ENCODE results near the gene SCMH1.

SCMH1 gene

GRCh38 chr1:40986956-40987355 lies 255.2 kb downstream of the SCMH1 start:
- TF ChIP-seq, protein P1, sequence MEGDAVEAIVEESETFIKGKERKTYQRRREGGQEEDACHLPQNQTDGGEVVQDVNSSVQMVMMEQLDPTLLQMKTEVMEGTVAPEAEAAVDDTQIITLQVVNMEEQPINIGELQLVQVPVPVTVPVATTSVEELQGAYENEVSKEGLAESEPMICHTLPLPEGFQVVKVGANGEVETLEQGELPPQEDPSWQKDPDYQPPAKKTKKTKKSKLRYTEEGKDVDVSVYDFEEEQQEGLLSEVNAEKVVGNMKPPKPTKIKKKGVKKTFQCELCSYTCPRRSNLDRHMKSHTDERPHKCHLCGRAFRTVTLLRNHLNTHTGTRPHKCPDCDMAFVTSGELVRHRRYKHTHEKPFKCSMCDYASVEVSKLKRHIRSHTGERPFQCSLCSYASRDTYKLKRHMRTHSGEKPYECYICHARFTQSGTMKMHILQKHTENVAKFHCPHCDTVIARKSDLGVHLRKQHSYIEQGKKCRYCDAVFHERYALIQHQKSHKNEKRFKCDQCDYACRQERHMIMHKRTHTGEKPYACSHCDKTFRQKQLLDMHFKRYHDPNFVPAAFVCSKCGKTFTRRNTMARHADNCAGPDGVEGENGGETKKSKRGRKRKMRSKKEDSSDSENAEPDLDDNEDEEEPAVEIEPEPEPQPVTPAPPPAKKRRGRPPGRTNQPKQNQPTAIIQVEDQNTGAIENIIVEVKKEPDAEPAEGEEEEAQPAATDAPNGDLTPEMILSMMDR (IDR thresholded peaks at IDR 0.05; ENCODE audit: low read depth, low read length) = no peak

GRCh38 chr1:40986328-40986783 lies 255.8 kb downstream of the SCMH1 start:
- no peak for DNase-seq (ENCODE audit: extremely low read depth, low read depth)
- TF ChIP-seq, protein P1 (IDR thresholded peaks at IDR 0.05; ENCODE audit: low read depth, low read length) = no peak

More at GRCh38 chr1:40986956-40987355, 255.2 kb downstream of the SCMH1 start:
- no peak for DNase-seq (ENCODE audit: extremely low read depth, low read depth)

GRCh38 chr1:40985875-40986274 lies 256.2 kb downstream of the SCMH1 start:
- DNase-seq (ENCODE audit: extremely low read depth, low read depth) = no peak
- TF ChIP-seq, protein P1 (IDR thresholded peaks at IDR 0.05; ENCODE audit: low read depth, low read length) = no peak

DNA sequence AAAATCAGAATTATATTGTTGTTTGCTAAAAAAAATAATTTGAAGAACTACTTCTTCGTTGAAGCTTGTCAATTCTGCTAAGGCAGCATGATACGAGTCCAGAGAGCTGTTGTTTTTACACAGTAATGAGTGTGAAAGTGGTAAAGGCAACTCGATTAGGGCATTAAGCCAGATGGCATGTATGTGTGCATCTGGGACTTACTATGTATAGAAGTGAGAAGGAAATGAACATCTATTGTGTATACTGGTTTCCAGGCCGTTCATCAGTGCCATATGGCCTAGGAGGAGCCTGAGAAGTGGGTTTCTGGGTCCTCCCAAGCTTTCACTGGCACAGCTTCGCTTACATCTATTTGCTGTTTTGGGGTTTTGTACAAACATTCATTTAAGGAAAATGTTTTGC lies 256.9 kb downstream of the SCMH1 start:
- TF ChIP-seq, protein P1 (IDR thresholded peaks at IDR 0.05; ENCODE audit: low read depth, low read length) = no peak
- no peak for DNase-seq (ENCODE audit: extremely low read depth, low read depth)

DNA sequence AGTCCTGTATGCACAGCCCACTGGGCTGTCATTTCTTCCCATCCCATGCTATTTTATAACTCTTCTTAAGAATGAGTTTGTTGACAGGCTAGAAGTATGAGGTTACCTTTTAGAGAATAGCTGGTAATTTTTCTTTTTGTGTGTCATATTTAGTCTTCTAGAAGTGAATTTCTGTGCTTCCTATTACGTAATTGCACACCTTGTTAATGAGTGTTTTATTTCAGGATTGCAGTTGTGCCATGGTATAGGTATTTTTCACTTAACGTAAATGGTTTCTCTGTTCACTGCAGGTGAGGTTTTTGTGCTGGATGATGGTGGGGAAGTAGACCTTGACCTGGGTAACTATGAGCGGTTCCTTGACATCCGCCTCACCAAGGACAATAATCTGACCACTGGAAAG lies 257.6 kb downstream of the SCMH1 start:
- DNase-seq (ENCODE audit: extremely low read depth, low read depth) = no peak
- TF ChIP-seq, protein P1 (IDR thresholded peaks at IDR 0.05; ENCODE audit: low read depth, low read length) = no peak

DNA sequence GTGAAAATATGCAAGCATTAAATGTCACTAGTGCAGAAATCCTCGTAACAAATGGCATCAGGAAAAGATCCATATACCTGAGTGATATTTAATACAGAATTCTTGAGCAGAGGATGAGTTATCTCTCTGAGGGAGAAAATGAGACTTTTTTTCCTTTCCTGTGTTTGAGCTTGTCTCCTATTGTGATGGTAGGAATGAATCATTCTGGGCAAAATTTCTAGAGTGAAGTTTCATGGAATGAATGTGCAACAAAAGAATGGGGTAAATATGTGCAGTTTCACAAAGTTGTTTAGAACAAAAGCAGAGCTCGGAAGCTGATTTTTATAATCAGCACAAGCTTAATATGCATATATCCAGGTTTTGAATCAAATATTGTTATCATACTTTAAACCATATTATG lies 258.0 kb downstream of the SCMH1 start:
- TF ChIP-seq, protein P1 (IDR thresholded peaks at IDR 0.05; ENCODE audit: low read depth, low read length) = no peak
- DNase-seq (ENCODE audit: extremely low read depth, low read depth) = no peak

DNA sequence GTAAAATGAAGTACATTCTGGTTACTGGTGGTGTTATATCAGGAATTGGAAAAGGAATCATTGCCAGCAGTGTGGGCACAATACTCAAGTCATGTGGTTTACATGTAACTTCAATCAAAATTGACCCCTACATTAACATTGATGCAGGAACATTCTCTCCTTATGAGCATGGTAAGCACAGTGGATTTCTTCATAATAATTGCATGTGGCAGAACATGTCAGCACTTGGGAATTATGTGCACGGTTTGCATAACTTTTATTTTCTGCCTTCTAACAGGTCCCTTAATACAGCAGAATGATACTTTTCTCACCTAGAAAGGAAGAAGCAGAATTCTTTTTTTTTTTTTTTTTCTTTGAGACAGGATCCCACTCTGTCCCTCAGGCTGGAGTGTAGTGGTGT lies 258.8 kb downstream of the SCMH1 start:
- TF ChIP-seq, protein P1 (IDR thresholded peaks at IDR 0.05; ENCODE audit: low read depth, low read length) = no peak
- no peak for DNase-seq (ENCODE audit: extremely low read depth, low read depth)

Measured in AG09319 (cell line).